Measurements from ENCODE around the gene SSB.
"Not testable (repeated sequence)": the region's sequence is repeated elsewhere in the genome, so short reads cannot be mapped to it uniquely, and the experiment has no call there.

Gene SSB

GRCh38 chr2:169828141-169828811 lies 29.6 kb downstream of the SSB start:
- peak; percentile 27 for DNase-seq (ENCODE audit: low read depth)

GRCh38 chr2:169834401-169834800 lies 35.7 kb downstream of the SSB start:
- no peak for DNase-seq (ENCODE audit: low read depth)

GRCh38 chr2:169838743-169839489 lies 40.2 kb downstream of the SSB start:
- no peak for DNase-seq (ENCODE audit: low read depth)

GRCh38 chr2:169839954-169840746 lies 41.5 kb downstream of the SSB start:
- no peak for DNase-seq (ENCODE audit: low read depth)

GRCh38 chr2:169840747-169841142 lies 42.1 kb downstream of the SSB start:
- no peak for DNase-seq (ENCODE audit: low read depth)

- not testable (repeated sequence) for DNase-seq (ENCODE audit: low read depth)
These were observed 43.0 kb downstream of the SSB start for GRCh38 chr2:169841625-169842024.

GRCh38 chr2:169845016-169845415 lies 46.3 kb downstream of the SSB start:
- DNase-seq (ENCODE audit: low read depth): no peak

GRCh38 chr2:169848959-169849693 lies 50.5 kb downstream of the SSB start:
- not testable (repeated sequence) for DNase-seq (ENCODE audit: low read depth)

- no peak for DNase-seq (ENCODE audit: low read depth)
These were observed 51.0 kb downstream of the SSB start for GRCh38 chr2:169849710-169850109.

GRCh38 chr2:169853041-169853668 lies 54.5 kb downstream of the SSB start:
- no peak for DNase-seq (ENCODE audit: low read depth)

- DNase-seq (ENCODE audit: low read depth): not testable (repeated sequence)
These were observed 56.9 kb downstream of the SSB start for GRCh38 chr2:169855281-169856258.

- no peak for DNase-seq (ENCODE audit: low read depth)
These were observed 60.8 kb downstream of the SSB start for GRCh38 chr2:169859423-169859822.

GRCh38 chr2:169860149-169860548 lies 61.5 kb downstream of the SSB start:
- no peak for DNase-seq (ENCODE audit: low read depth)
